Measurements from ENCODE around the gene PACSIN1.

The PACSIN1 gene

DNA sequence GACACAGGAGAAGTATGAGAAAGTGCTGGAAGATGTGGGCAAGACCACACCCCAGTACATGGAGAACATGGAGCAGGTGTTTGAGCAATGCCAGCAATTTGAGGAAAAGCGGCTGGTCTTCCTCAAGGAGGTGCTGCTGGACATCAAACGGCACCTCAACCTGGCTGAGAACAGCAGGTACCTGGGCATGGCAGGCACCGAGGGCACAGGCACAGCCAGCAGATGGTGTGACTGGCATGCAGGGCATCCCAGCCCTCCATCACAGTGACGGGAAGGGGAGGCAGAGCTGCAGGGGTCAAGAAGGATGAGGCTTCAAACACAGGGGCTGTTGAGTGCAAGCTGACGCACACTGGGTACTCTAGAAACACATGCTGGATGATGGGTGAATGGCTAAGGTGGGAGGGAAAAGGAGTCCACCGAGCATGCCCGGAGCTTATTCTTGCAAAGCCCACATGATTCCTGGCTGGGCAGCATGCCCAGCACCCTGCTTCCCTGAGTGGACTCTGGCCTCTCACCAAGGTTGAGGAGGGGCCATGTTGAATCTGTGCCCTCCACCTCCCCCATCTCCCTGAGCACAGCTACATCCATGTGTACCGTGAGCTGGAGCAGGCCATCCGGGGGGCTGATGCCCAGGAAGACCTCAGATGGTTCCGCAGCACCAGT lies 63.9 kb downstream of the PACSIN1 start:
- no peak for DNase-seq

DNA sequence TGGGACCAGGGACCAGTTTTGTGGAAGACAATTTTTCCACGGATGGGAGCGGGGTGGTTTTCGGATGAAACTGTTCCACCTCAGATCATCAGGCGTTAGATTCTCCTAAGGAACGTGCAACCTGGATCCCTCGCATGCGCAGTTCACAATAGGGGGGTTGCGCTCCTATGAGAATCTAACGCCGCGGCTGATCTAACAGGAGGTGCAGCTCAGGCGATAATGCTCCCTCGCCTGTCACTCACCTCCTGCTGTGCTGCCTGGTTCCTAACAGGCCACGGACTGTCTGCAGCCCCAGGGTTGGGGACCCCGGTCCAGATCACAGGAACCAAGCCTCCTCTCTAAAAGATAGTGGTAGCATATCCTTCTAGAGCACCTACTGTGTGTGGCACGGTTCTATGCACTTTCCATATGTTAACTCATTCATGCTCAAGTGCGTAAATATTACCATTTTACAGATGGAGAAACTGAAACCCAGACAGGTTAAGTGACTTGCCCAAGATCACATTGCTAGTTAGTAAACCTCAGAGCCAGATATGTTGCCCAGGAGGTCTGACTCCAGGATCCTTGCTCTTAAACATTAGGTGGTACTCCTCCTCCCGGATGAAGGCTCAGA lies 65.0 kb downstream of the PACSIN1 start:
- DNase-seq: no peak

DNA sequence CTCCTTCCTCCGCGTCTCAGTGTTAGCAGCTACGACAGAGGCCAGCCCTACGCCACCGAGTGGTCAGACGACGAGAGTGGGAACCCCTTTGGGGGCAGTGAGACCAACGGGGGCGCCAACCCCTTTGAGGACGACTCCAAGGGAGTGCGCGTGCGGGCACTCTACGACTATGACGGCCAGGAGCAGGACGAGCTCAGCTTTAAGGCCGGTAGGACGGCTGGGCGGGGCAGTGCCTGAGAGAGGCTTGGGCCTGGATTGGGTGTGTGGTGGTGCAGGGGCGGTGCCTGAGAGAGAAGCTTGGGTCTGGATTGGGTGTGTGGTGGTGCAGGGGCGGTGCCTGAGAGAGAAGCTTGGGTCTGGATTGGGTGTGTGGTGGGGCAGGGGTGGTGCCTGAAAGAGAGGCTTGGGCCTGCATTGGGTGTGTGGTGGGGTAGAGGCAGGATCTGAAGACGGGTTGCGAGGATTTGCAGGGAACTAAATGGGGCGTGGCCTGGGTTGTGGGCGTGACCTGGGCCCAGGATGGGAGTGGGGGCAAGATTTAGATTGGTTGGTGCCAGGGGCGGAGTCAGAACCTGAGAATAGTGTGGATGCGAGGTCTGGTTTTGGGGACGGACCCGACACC lies 65.8 kb downstream of the PACSIN1 start:
- DNase-seq: no peak

DNA sequence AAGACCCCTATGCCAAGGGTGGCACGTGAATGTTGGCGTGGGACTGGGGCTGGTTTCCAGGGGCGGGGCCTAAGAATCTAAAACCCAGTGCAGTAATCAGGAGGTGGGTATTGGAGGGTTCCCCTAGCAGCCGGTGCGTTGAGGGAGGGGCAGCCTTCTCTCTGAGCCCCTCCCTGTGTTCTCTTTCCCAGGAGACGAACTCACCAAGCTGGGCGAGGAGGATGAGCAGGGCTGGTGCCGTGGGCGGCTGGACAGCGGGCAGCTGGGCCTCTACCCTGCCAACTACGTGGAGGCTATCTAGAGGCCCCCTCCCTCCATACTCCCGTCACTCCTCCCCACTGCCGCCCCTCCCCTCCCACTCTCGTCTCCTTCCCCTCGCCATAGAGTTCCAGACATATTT lies 66.4 kb downstream of the PACSIN1 start:
- no peak for DNase-seq

DNA sequence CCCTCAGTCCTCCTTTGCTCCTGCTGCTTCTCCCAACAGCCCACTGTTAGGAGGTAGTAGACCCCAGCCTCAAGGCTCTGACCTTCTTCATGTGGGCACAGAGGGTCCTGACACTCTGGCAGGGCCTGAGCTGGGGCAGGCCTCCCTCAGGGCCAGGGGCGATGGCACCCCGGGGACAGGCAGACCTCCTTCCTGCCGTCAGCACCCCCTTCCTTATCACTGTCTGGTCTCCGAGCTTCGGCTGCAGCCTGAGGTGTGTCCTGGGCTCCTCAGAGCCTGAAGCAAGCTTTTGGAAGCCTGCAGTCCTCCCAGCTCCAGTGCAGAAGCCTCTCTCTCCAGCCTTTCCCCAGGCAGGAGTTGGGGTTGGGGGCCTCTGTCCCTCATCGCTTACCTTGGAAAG lies 68.3 kb downstream of the PACSIN1 start:
- no peak for DNase-seq

DNA sequence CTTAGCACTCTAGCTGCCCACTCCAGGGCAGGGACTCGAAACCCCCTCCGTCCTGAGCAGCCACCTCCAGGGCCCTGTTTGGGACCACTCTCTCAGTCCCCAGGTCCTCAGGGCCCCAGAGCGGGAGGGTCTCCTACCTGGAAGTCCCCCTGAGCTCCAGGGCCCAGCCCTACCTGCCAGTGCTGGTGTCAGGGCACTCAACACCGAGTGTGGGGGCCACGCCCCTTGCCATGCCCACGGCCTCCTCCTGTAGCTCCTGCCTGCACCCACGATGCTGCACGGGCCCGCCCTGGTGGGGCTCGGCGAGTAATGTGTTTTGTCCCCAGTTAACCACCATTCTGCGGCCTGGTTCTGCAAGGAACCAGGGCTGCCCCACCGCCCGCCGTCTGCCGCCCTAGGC lies 68.8 kb downstream of the PACSIN1 start:
- no peak for DNase-seq

DNA sequence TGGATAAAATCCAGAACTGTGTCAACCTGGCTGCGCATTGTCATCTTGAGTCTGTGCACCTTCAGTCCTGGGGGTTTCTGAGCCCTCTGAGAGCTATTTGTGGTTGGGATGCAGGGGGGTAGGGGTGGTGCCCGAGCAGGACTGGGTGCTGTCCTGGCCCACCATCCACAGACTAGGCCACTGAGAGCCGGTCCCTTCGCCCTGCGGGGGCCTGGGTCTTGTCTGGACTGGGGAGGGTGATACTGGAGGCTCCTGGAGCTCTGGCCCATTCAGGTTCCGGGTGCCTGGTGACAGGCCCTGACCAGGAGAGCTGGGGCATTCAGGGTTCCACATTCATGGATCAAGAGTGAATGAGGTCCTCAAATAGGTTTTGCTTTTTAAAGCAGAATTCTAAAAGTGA lies 69.3 kb downstream of the PACSIN1 start:
- no peak for DNase-seq

DNA sequence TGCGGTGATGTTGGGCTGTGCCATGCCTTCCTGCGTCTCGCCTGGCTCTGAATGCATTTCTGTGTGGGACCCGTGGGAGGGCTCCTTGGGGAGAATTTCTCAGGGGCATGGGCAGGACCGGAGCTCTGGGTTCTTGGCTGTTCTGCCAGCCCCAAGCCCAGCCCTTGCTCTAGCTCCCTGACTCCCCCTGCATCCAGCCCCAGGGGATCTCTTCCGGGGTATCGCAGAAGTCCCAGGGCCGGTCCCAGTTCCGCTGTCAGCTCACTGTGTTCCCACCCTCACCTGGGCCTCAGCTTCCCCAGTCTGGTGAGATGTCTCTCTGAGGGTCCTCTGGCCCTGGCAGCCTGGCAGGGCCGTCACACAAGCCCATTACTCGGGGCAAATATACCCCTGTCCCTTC lies 69.8 kb downstream of the PACSIN1 start:
- no peak for DNase-seq

DNA sequence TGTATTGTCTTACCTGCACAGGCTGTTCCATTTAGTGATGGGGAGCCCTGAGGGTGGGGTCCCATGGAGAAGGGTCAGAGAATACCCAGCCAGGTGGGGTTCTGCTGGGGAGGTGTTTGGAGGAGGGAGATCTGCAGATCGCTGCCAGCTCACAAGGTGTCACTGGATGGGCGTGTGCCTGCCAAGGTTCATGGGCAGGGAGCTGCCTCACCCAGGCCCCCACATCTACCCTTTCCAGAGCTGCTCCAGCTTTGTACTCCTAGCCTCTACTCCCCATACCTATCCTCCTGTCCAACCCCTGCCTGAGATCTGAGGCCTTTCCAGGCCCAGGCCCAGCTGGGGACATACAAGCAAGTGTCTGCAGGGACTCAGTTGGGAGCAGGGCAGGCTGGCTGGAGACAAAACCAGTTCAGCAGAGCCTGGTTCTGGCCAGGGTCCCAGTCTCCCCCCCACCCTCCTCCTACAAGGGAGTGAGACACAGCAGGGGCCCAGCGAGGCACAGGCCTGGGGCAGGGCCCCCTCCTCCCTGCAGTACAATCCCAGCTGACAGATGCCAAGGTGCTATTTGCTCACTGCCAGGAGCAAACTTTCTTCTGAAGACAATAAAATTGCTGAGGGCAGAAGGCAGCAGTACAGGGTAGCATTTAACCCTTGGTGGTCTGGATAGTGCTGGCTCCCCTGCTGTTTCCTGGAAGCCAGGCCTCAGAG lies 70.5 kb downstream of the PACSIN1 start:
- peak; percentile 43 for DNase-seq

DNA sequence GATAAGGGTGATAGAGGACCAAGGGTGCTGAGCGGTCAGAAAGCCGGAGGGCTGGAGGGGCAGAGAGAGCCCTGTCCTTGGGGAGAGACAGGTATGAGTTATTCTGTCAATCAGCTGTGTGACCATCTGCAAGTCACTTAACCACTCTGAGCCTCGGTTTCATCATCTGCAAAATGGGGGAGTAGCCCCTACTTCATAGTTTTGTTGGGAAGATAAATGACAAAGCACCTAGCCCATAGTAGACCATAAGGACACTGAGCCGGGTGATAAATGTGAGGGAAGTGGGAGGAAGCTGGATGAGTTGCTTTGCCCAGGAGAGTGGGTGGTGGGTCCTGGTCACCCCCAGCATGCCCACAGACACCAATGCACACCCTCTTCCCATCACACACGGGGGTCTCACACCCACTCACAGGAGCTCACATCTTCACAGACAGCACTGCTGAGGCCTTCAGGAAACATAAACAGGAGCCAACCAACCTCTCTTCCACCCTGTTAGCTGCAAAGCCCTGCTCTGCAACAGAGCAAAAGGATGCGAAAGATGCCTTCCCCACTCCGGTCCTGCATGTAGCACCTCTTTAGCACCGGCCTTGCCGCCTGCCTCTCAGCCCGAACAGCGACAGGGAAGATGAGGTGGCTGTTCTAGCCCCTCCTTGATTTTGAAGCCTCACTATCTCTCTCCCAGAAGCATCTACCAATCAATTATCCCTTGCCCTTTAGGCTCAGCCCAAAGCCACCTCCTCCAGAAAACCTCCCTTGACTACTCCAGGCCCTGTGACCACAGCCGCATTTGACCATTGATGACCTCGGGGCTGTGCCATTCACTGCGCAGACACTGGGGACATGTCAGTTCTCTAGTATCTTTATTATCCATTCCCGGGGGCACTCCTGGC lies 71.3 kb downstream of the PACSIN1 start:
- no peak for DNase-seq

DNA sequence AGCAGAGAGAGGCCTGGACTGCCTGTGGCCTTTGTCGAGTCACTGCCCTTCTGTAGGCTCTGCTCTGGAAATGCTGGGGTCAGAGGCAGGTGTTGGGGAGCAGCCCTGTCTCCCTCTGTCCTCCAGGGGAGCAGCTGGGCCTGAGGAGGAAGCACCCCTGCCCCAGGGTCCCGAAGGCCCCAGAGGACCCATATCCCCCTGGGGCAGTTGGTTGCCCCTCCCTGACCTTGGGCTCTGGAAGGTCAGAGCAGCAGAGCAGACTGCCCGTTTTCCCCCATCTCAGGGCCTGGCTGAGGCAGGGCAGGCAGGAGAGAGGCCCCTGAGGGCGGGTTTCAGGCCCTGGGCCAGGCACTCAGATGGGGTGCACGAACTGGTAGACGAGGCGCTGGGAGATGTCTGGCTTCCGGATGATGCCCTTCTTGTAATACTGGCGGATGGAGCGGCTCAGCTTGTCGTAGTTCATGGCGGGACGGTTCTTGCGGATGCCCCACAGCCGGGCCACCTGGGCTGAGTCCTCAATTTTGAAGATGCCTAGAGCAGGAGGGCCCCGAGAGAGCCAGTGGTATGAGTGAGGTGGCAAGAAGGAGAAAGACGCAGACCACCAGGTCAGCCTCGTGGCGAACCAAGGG lies 72.2 kb downstream of the PACSIN1 start:
- DNase-seq: no peak

DNA sequence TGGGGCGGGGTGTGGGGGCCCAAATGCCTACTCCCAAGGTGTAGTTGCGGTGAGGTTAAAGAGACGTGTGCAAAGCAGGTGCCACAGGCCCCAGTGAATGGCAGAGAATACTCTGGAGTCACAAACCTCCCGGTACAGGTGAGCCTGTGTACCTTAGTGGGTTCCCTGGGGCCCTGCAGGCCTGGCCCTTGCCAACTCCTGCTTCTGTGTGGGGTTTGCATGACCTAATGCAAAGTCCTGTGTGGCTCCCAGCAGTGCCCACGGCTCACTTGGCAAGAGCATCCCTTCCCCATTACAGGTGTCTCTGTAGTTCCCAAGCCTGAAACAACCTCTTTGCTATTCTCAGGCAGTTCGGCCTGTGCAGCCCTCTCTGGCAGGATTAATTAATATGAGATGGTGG lies 72.7 kb downstream of the PACSIN1 start:
- no peak for DNase-seq

DNA sequence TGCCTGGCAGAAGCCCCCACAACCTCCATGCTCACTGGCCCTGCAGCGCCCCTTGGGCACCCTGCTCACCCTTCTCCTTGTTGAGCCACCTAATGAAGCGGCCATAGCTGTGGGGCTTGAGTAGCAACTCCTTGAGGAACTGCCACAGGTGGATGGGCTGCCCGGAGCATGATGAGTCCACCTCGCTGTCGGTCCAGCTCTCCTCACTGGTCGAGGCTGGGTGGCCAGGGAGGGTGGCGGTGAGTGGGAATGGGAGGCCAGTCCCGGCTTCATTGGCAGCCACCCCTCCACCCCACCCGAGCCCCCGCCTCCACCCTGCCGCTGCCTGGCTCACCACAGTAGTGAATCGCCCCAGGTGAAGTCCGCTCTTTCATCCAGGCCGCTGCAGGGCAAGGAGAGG lies 73.3 kb downstream of the PACSIN1 start:
- no peak for DNase-seq

DNA sequence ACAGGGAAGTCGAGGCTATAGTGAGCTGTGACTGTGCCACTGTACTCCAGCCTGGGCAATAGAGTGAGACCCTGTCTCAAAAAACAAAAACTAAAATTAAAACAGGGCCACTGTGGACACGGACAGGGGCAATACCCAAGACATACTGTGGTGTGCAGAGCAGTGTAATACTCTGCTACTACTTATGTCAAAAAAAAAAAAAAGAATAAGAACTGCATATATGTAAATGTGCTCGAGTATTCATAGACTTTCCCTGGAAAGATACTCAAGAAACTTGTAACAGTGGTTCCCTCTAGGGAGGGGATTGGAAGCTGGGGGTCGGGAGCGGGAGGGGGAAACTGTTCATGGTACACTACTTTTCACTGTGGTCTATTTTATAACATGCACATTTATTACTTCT lies 74.3 kb downstream of the PACSIN1 start:
- no peak for DNase-seq

DNA sequence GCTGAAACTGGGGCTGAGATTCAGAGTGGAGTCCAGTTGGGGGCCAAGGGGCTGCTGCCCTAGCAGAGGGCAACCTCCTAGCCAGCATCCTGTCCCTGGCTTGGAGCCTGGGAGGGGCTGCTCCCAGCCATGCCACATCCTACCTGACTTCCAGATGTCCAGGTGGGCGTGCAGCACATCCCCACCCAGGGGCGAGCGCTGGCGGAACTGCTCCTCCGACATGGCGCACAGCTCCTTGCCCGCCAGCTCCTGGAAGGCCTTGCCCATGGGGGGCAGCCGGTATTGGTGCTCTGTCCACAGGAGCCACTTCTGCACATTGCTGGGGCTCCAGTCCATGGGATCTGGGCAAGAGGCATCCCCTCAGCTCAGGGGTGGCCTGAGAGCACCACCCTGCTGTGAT lies 75.0 kb downstream of the PACSIN1 start:
- no peak for DNase-seq

DNA sequence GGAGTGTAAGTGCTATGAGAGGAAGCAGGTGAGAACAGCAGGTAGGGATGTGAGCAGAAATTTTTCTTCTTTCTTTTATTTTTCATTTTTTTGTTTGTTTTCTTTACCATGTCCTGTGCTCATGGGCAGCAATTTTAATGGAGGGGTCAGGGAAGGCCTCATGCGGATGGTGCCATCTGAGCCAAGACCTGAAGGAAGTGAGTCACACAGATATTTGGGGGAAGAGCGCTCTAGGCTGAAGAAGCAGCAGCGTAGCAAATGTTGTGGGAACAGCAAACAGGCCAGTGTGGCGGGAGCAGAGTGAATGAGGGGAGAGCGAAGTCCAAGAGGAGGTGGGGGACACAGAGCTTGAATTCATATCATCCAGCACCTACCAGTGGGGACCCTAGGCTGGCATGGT lies 77.5 kb downstream of the PACSIN1 start:
- no peak for DNase-seq

DNA sequence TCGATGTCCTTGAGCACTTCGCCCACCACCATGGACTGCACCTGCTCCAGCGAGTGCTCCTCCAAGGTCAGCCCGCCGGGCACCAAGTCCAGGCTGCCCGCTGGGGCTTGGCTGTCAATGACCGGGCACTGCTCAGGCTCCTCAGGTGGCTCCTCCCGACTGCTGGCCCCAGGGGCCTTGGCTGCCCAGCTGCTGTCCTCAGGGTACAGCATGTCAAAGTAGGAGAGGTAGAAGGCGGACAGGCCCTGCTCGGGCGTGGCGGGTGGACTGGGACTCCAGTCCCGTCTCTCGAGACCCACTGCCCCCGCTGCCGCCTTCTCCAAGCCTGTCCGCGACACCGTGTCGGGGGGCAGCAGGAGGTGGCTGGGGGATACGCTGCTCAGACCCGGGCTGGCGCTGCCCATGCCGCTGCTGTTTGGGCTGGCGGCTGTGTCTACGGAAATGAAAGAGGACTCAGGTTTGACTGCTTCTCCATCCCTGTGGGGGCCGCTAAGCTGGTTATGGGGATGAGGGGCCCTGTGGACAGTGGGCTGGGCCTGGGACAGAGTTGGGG lies 78.3 kb downstream of the PACSIN1 start:
- no peak for DNase-seq

DNA sequence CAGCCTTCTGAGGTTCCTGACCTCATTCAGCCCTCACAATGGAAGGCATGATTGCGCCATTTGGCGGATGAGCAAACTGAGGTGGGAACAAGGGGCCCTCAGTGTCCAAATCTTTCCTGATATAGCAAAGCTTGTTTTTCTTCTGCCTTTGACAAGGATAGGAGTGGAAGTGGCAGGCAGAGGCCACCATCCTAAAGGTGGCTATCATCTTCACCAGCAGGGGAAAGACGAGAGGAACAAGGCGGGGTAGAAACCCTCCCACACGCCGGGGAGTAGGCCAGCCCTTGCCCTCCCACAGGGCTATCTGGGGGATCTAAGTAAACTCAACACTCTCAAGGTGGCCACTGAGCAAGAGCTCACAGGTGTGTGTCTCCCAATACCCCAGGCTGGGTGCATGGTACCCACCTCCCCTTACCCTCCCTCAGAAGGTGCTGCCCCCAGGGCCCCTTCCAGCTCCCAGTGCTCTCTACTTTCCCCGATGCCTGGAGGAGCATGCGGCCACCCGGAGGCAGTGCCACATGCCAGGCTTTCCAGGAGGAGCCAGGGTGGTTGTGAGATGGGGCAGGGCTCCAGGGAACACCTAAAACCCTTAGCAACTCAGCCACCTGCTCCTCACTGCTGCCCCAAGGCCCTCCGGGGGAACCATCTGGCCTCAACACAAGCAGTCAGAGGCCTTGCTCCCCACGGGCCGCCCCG lies 79.0 kb downstream of the PACSIN1 start:
- no peak for DNase-seq

DNA sequence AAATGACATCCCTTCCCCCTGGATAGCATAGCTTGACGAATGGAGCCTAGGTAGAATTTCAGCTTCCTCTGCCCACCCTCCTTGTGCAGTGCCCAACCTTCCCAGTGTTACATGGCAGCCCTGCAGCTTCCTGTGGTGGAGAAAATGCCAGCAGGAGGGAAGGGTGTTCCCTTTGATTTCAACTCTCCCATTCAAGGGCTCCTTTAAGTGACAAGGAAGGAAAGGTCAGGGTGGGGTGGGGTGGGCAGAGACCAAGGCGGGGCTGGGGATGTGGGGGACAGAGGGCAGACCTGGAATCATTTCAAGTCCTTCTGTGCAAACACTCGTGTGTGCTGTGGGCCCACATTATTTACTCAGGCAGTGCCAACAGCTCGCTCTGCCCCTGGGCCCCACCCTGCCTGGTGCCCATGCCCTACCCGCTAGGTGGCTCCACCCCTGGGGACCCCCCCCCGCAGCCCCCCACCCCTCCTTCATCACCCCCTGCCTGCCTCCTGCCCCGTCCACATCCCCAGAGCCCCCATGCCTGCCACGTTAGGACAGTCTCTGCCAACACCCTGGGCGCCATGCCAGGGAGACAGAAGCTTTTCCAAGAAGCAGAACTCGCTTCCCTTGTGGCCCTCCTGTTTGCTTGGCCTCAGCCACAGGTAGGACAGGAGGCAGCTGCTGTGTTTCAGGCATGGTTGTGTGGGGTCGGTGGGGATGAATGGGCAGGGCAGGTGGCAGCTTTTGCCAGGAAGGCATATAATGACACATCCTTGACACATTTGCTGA lies 80.9 kb downstream of the PACSIN1 start:
- peak; percentile 79 for DNase-seq

Data from NCI-H2081 treated with DMSO at 0.1 percent for 48 hours (cell line).